WERI-Rb-1 (cell line): Measurements from ENCODE around the gene YDJC.

Experiments used
- DNase-seq: peaks from one replicate; pipeline ENCODE4 v3.0.0-alpha.2; 2020
- H3K27ac ChIP-seq: fragments of 250-450 bp; sonication (Bioruptor Pico); 2 replicates; pipeline ENCODE4 v1.5.1; 2020; ENCODE audit warnings: mild to moderate bottlenecking, moderate library complexity
- H3K27me3 ChIP-seq: fragments of 250-450 bp; sonication (Bioruptor Pico); 2 replicates; pipeline ENCODE4 v1.5.1; 2021; ENCODE audit warnings: mild to moderate bottlenecking, low read depth, moderate library complexity; ENCODE audit not compliant: insufficient read depth, severe bottlenecking
- H3K36me3 ChIP-seq: fragments of 250-450 bp; sonication (Bioruptor Pico); 2 replicates; pipeline ENCODE4 v1.5.1; 2020; ENCODE audit warnings: mild to moderate bottlenecking, moderate library complexity
- H3K4me3 ChIP-seq: 2 replicates; pipeline ENCODE4 v1.5.1; 2011; ENCODE audit warnings: low read depth, mild to moderate bottlenecking, control low read depth, low read length
- H3K9me3 ChIP-seq: fragments of 250-450 bp; sonication (Bioruptor Pico); 2 replicates; pipeline ENCODE4 v1.5.1; 2021; ENCODE audit warnings: mild to moderate bottlenecking, moderate library complexity; ENCODE audit not compliant: severe bottlenecking
- CTCF ChIP-seq: IDR thresholded peaks from 2 replicates; pipeline ENCODE4 v1.5.1; 2011; ENCODE audit warnings: low read depth, mild to moderate bottlenecking, control low read depth, inconsistent platforms, low read length

YDJC gene

GRCh38 chr22:21657020-21657359, 27.2 kb upstream of the YDJC start:
- H3K36me3 ChIP-seq: peaks cover 42% of the 10 kb centered on the region
- no peak for TF ChIP-seq CTCF
- H3K9me3 ChIP-seq: no peaks in the 10 kb centered on the region
- no peak for DNase-seq
- H3K27me3 ChIP-seq: no peaks in the 10 kb centered on the region
- H3K4me3 ChIP-seq: peak overlapping the region; percentile 17
- H3K27ac ChIP-seq: peak overlapping the region; percentile 96

- Histone ChIP-seq H3K36me3 (peaks cover 57% of the 10 kb centered on the region), H3K4me3 (peak overlapping the region; percentile 94), H3K27ac (peak overlapping the region; percentile 95), H3K27me3 (no peaks in the 10 kb centered on the region), H3K9me3 (no peaks in the 10 kb centered on the region)
- DNase-seq: peak; percentile 27
- 0 out of 2 replicates have a peak, but pooled peaks have one; percentile 9 for TF ChIP-seq CTCF
Observed at GRCh38 chr22:21652547-21653545, 23.0 kb upstream of the YDJC start.

- Histone ChIP-seq H3K9me3 (no peaks in the 10 kb centered on the region), H3K27me3 (no peaks in the 10 kb centered on the region), H3K4me3 (peak overlapping the region; percentile 94), H3K27ac (peak overlapping the region; percentile 95), H3K36me3 (peaks cover 61% of the 10 kb centered on the region)
- no peak for TF ChIP-seq CTCF
- DNase-seq: peak; percentile 93
Observed at GRCh38 chr22:21652010-21652546, 22.3 kb upstream of the YDJC start.

- Histone ChIP-seq H3K27me3 (no peaks in the 10 kb centered on the region), H3K9me3 (no peaks in the 10 kb centered on the region), H3K4me3 (peak overlapping the region; percentile 94), H3K36me3 (peaks cover 59% of the 10 kb centered on the region), H3K27ac (peak overlapping the region; percentile 95)
- TF ChIP-seq CTCF: no peak
- no peak for DNase-seq
Observed at GRCh38 chr22:21651521-21652009, 21.7 kb upstream of the YDJC start.

GRCh38 chr22:21650823-21651520, 21.1 kb upstream of the YDJC start:
- H3K36me3 ChIP-seq: peaks cover 60% of the 10 kb centered on the region
- TF ChIP-seq CTCF: no peak
- peak overlapping the region; percentile 95 for H3K27ac ChIP-seq
- no peaks in the 10 kb centered on the region for H3K9me3 ChIP-seq
- H3K27me3 ChIP-seq: no peaks in the 10 kb centered on the region
- H3K4me3 ChIP-seq: peak overlapping the region; percentile 94
- DNase-seq: peak; percentile 24
